ENCODE results near the gene RSPH6A. TPM values are rescaled to one million over a fixed set of nuclear protein-coding genes. Genes with fewer than 3 reads are reported as not detected.
A peak's percentile ranks its signal among the peaks of the same experiment; 100 is the strongest.

The RSPH6A gene
- total and polyA plus RNA-seq, 2 of the 13 experiments (the other 11 are each of a cell fraction or from before 2014, with no cell fraction given), result 0.07 TPM; not detected in 1

DNA sequence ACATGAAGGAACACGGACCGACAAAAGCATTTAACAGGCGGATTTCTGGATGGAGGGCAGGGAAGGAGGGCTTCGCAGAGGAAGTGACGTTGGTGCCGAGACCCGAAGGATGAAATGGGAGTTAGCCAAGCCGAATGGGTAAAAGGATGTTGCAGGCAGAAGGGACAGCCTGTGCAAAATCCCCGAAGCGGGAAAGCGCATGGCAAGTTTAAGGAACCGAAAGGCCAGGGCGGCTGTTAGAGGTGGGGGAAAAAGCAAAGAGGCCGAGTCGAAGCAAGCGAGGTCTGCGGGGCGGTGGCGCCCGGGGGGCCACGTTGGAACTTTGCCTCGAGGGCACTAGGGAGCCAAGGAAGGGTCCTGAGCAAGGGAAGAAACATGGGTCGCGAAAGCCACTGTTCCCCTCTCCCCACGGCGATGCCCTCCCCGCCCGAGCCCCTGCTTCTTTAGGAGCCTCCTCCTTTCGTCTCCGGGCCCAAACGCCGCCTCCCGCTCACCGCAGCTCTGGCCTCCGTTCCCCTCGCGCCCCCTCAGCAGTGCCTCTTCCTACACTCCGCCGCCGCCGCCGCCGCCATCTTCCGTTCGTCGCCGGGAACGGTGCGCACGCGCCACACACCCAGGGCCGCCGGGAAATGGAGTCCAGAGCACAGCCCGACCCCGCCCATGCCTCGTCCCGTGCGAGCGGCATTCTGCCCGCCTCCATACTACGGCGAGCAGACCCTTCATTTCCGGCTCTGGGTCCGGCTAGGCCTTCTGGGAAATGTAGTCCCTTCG lies 47.6 kb upstream of the RSPH6A start, which contains the start of gene SYMPK (continued):
- TF ChIP-seq, protein P1, sequence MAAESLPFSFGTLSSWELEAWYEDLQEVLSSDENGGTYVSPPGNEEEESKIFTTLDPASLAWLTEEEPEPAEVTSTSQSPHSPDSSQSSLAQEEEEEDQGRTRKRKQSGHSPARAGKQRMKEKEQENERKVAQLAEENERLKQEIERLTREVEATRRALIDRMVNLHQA (CRISPR knock-in tag; IDR thresholded peaks at IDR 0.05), result no peak
- TF ChIP-seq RFX1 (IDR thresholded peaks at IDR 0.05) (no peak), CAMTA2 (CRISPR knock-in tag; IDR thresholded peaks at IDR 0.05; ENCODE audit: borderline replicate concordance) (no peak), SMAD9 (CRISPR knock-in tag; IDR thresholded peaks at IDR 0.05) (no peak), ZNF382 (CRISPR knock-in tag; IDR thresholded peaks at IDR 0.05; ENCODE audit: borderline replicate concordance) (no peak), HNRNPH1 (optimal IDR thresholded peaks at IDR 0.05; ENCODE audit: low read depth, low read length) (no peak), ZNF839 (CRISPR knock-in tag; IDR thresholded peaks at IDR 0.05; ENCODE audit: borderline replicate concordance) (peak; percentile 65; the same call in 1 of the 2 replicates), FOXK1 (CRISPR knock-in tag; IDR thresholded peaks at IDR 0.05; ENCODE audit: borderline replicate concordance, low read depth) (no peak; the same call in 1 of the 2 replicates), CHD4 (IDR thresholded peaks at IDR 0.05; ENCODE audit: borderline replicate concordance, low read length) (no peak), ZNF432 (CRISPR knock-in tag; IDR thresholded peaks at IDR 0.05; ENCODE audit: borderline replicate concordance) (no peak), ZNF569 (CRISPR knock-in tag; IDR thresholded peaks at IDR 0.05; ENCODE audit: borderline replicate concordance) (no peak), SOX6 (IDR thresholded peaks at IDR 0.05) (no peak), SOX6 (CRISPR knock-in tag; IDR thresholded peaks at IDR 0.05) (peak; percentile 47; the same call in 1 of the 2 replicates), TRIM24 (CRISPR knock-in tag; IDR thresholded peaks at IDR 0.05) (no peak), ZNF570 (CRISPR knock-in tag; IDR thresholded peaks at IDR 0.05; ENCODE audit: borderline replicate concordance) (no peak)
- TF ChIP-seq, protein P2, sequence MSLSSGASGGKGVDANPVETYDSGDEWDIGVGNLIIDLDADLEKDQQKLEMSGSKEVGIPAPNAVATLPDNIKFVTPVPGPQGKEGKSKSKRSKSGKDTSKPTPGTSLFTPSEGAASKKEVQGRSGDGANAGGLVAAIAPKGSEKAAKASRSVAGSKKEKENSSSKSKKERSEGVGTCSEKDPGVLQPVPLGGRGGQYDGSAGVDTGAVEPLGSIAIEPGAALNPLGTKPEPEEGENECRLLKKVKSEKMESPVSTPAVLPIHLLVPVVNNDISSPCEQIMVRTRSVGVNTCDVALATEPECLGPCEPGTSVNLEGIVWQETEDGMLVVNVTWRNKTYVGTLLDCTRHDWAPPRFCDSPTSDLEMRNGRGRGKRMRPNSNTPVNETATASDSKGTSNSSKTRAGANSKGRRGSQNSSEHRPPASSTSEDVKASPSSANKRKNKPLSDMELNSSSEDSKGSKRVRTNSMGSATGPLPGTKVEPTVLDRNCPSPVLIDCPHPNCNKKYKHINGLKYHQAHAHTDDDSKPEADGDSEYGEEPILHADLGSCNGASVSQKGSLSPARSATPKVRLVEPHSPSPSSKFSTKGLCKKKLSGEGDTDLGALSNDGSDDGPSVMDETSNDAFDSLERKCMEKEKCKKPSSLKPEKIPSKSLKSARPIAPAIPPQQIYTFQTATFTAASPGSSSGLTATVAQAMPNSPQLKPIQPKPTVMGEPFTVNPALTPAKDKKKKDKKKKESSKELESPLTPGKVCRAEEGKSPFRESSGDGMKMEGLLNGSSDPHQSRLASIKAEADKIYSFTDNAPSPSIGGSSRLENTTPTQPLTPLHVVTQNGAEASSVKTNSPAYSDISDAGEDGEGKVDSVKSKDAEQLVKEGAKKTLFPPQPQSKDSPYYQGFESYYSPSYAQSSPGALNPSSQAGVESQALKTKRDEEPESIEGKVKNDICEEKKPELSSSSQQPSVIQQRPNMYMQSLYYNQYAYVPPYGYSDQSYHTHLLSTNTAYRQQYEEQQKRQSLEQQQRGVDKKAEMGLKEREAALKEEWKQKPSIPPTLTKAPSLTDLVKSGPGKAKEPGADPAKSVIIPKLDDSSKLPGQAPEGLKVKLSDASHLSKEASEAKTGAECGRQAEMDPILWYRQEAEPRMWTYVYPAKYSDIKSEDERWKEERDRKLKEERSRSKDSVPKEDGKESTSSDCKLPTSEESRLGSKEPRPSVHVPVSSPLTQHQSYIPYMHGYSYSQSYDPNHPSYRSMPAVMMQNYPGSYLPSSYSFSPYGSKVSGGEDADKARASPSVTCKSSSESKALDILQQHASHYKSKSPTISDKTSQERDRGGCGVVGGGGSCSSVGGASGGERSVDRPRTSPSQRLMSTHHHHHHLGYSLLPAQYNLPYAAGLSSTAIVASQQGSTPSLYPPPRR (CRISPR knock-in tag; IDR thresholded peaks at IDR 0.05; ENCODE audit: borderline replicate concordance), result no peak
- TF ChIP-seq, protein P3, sequence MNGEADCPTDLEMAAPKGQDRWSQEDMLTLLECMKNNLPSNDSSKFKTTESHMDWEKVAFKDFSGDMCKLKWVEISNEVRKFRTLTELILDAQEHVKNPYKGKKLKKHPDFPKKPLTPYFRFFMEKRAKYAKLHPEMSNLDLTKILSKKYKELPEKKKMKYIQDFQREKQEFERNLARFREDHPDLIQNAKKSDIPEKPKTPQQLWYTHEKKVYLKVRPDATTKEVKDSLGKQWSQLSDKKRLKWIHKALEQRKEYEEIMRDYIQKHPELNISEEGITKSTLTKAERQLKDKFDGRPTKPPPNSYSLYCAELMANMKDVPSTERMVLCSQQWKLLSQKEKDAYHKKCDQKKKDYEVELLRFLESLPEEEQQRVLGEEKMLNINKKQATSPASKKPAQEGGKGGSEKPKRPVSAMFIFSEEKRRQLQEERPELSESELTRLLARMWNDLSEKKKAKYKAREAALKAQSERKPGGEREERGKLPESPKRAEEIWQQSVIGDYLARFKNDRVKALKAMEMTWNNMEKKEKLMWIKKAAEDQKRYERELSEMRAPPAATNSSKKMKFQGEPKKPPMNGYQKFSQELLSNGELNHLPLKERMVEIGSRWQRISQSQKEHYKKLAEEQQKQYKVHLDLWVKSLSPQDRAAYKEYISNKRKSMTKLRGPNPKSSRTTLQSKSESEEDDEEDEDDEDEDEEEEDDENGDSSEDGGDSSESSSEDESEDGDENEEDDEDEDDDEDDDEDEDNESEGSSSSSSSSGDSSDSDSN (CRISPR knock-in tag; IDR thresholded peaks at IDR 0.05), result peak; percentile 38; the same call in 1 of the 2 replicates
- TF ChIP-seq, protein P4, sequence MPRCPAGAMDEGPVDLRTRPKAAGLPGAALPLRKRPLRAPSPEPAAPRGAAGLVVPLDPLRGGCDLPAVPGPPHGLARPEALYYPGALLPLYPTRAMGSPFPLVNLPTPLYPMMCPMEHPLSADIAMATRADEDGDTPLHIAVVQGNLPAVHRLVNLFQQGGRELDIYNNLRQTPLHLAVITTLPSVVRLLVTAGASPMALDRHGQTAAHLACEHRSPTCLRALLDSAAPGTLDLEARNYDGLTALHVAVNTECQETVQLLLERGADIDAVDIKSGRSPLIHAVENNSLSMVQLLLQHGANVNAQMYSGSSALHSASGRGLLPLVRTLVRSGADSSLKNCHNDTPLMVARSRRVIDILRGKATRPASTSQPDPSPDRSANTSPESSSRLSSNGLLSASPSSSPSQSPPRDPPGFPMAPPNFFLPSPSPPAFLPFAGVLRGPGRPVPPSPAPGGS (CRISPR knock-in tag; IDR thresholded peaks at IDR 0.05), result no peak

Data from HepG2 (cell line).